Measurements from ENCODE around the gene AOPEP. TPM values are rescaled to one million over a fixed set of nuclear protein-coding genes. Genes with fewer than 3 reads are reported as not detected.

Gene AOPEP
- total RNA-seq, 1 donor from 2014 or later: 92.3 TPM

- no peaks in the 10 kb centered on the region for H3K27me3 Mint-ChIP-seq (ENCODE audit: low read depth)
- peaks cover 14% of the 10 kb centered on the region for H3K36me3 Mint-ChIP-seq (ENCODE audit: low read depth)
- no peak for DNase-seq (ENCODE audit: low spot score)
- no peak for TF ChIP-seq CTCF (IDR thresholded peaks at IDR 0.05)
- H3K9me3 Mint-ChIP-seq (ENCODE audit: low read depth): no peaks in the 10 kb centered on the region
- H3K27ac Mint-ChIP-seq (ENCODE audit: unreplicated experiment): peak overlapping the region; percentile 8
- H3K4me3 Mint-ChIP-seq (ENCODE audit: unreplicated experiment): no peak overlapping the region
- H3K4me1 Mint-ChIP-seq (ENCODE audit: low read depth): peaks cover 63% of the 10 kb centered on the region
Measured at GRCh38 chr9:95099321-95100070, 373.0 kb downstream of the AOPEP start.

- H3K4me3 Mint-ChIP-seq (ENCODE audit: unreplicated experiment): no peak overlapping the region
- no peak overlapping the region for H3K27ac Mint-ChIP-seq (ENCODE audit: unreplicated experiment)
- peaks cover 61% of the 10 kb centered on the region for H3K4me1 Mint-ChIP-seq (ENCODE audit: low read depth)
- peaks cover 11% of the 10 kb centered on the region for H3K36me3 Mint-ChIP-seq (ENCODE audit: low read depth)
- no peak for DNase-seq (ENCODE audit: low spot score)
- no peaks in the 10 kb centered on the region for H3K9me3 Mint-ChIP-seq (ENCODE audit: low read depth)
- TF ChIP-seq CTCF (IDR thresholded peaks at IDR 0.05): no peak
- no peaks in the 10 kb centered on the region for H3K27me3 Mint-ChIP-seq (ENCODE audit: low read depth)
Measured at GRCh38 chr9:95100071-95100627, 373.6 kb downstream of the AOPEP start.

- H3K36me3 Mint-ChIP-seq (ENCODE audit: low read depth): peaks cover 14% of the 10 kb centered on the region
- H3K9me3 Mint-ChIP-seq (ENCODE audit: low read depth): no peaks in the 10 kb centered on the region
- no peak overlapping the region for H3K4me3 Mint-ChIP-seq (ENCODE audit: unreplicated experiment)
- TF ChIP-seq CTCF (IDR thresholded peaks at IDR 0.05): no peak
- H3K27ac Mint-ChIP-seq (ENCODE audit: unreplicated experiment): no peak overlapping the region
- H3K27me3 Mint-ChIP-seq (ENCODE audit: low read depth): no peaks in the 10 kb centered on the region
- peaks cover 60% of the 10 kb centered on the region for H3K4me1 Mint-ChIP-seq (ENCODE audit: low read depth)
- DNase-seq (ENCODE audit: low spot score): no peak
Measured at GRCh38 chr9:95101326-95101725, 374.8 kb downstream of the AOPEP start.

- H3K9me3 Mint-ChIP-seq (ENCODE audit: low read depth): no peaks in the 10 kb centered on the region
- peaks cover 15% of the 10 kb centered on the region for H3K36me3 Mint-ChIP-seq (ENCODE audit: low read depth)
- no peaks in the 10 kb centered on the region for H3K27me3 Mint-ChIP-seq (ENCODE audit: low read depth)
- no peak overlapping the region for H3K4me3 Mint-ChIP-seq (ENCODE audit: unreplicated experiment)
- TF ChIP-seq CTCF (IDR thresholded peaks at IDR 0.05): no peak
- no peak overlapping the region for H3K27ac Mint-ChIP-seq (ENCODE audit: unreplicated experiment)
- no peak for DNase-seq (ENCODE audit: low spot score)
- H3K4me1 Mint-ChIP-seq (ENCODE audit: low read depth): peaks cover 62% of the 10 kb centered on the region
Measured at GRCh38 chr9:95102001-95102433, 375.5 kb downstream of the AOPEP start.

- no peak for DNase-seq (ENCODE audit: low spot score)
- Mint-ChIP-seq H3K27me3 (ENCODE audit: low read depth) (no peaks in the 10 kb centered on the region), H3K9me3 (ENCODE audit: low read depth) (no peaks in the 10 kb centered on the region), H3K27ac (ENCODE audit: unreplicated experiment) (no peak overlapping the region), H3K4me3 (ENCODE audit: unreplicated experiment) (no peak overlapping the region), H3K4me1 (ENCODE audit: low read depth) (peaks cover 64% of the 10 kb centered on the region), H3K36me3 (ENCODE audit: low read depth) (peaks cover 16% of the 10 kb centered on the region)
- no peak for TF ChIP-seq CTCF (IDR thresholded peaks at IDR 0.05)
Measured at GRCh38 chr9:95102572-95102971, 376.1 kb downstream of the AOPEP start.
